HG02852 (cell line): ENCODE data around the gene ARHGEF39.

Experiments used
- ATAC-seq: cut with Tn5 transposase; IDR thresholded peaks from one replicate; pipeline ENCODE4 v1.9.1; 2021; ENCODE audit warnings: mild to moderate bottlenecking, moderate library complexity; ENCODE audit not compliant: unreplicated experiment

Gene ARHGEF39

GRCh38 chr9:35679091-35679490, 14.1 kb upstream of the ARHGEF39 start:
- no peak for ATAC-seq

GRCh38 chr9:35675732-35676392, 10.9 kb upstream of the ARHGEF39 start:
- no peak for ATAC-seq

DNA sequence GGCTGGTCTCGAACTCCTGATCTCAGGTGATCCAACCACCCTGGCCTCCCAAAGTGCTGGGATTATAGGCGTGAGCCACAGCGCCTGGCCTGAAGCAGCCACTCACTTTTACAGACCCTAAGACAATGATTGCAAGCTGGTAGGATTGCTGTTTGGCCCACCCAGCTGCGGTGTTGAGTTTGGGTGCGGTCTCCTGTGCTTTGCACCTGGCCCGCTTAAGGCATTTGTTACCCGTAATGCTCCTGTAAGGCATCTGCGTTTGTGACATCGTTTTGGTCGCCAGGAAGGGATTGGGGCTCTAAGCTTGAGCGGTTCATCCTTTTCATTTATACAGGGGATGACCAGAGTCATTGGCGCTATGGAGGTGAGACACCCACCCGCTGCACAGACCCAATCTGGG, 10.2 kb upstream of the ARHGEF39 start:
- ATAC-seq, result no peak

DNA sequence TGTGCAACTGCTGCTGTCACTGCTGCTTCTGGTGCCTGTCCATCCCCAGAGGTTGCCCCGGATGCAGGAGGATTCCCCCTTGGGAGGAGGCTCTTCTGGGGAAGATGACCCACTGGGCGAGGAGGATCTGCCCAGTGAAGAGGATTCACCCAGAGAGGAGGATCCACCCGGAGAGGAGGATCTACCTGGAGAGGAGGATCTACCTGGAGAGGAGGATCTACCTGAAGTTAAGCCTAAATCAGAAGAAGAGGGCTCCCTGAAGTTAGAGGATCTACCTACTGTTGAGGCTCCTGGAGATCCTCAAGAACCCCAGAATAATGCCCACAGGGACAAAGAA, 9.0 kb upstream of the ARHGEF39 start:
- no peak for ATAC-seq

DNA sequence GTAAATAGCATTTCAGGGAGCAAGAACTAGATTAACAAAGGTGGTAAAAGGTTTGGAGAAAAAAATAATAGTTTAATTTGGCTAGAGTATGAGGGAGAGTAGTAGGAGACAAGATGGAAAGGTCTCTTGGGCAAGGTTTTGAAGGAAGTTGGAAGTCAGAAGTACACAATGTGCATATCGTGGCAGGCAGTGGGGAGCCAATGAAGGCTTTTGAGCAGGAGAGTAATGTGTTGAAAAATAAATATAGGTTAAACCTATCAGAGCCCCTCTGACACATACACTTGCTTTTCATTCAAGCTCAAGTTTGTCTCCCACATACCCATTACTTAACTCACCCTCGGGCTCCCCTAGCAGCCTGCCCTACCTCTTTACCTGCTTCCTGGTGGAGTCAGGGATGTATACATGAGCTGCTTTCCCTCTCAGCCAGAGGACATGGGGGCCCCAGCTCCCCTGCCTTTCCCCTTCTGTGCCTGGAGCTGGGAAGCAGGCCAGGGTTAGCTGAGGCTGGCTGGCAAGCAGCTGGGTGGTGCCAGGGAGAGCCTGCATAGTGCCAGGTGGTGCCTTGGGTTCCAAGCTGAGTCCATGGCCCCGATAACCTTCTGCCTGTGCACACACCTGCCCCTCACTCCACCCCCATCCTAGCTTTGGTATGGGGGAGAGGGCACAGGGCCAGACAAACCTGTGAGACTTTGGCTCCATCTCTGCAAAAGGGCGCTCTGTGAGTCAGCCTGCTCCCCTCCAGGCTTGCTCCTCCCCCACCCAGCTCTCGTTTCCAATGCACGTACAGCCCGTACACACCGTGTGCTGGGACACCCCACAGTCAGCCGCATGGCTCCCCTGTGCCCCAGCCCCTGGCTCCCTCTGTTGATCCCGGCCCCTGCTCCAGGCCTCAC, 8.4 kb upstream of the ARHGEF39 start, which contains the start of gene CA9:
Gene CA9, plus strand, starts transcription at position 797 of the 893 bp plus-strand sequence. Its CDS starts 32 bp downstream, at position 829.
- no peak for ATAC-seq

- ATAC-seq, result no peak
These were observed 4.5 kb upstream of the ARHGEF39 start for GRCh38 chr9:35669331-35670145.

DNA sequence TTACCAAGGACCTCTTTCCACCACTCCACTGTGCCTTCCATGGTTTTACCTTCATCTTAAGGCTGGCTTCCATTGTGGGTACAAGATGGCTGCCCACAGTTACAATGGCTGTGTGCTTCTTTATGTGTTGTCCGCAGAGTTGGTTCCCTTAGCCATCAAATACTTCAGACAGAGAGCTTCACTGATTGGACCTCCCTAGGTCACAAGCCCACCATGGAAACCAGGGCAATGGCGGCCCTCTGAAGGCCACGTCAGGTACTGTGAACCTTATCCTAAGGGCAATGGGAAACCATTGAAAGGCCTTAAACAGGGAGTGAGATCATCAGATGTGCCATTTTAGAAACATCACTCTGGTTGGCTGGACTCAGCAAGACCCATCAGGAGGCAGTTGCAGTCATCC, 2.9 kb upstream of the ARHGEF39 start:
- ATAC-seq, result no peak

GRCh38 chr9:35666549-35666948, 1.6 kb upstream of the ARHGEF39 start:
- ATAC-seq, result no peak

- ATAC-seq, result no peak
These were observed 1.1 kb upstream of the ARHGEF39 start for GRCh38 chr9:35666045-35666444.

- no peak for ATAC-seq
These were observed 450 bp upstream of the ARHGEF39 start for GRCh38 chr9:35665471-35665818.

DNA sequence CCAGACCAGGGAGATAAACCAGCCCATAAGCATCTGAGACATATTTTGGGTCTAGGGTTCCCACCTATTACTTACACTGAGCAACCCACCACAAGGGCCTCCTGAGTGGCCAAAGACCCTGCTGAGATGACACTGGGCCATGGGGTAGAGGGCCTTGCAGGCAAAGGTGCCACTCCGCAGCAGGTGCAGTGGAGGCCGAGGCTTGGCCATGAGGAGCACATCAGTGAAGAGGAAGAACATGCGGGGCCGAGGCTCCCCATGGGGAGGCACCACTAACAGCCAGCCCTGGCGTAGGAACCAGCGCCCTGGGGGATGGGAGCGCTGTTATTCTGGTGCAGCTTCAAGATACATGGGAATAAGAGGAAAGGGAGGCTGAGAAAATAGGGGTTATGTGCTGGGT, 2.6 kb downstream of the ARHGEF39 start:
- no peak for ATAC-seq

GRCh38 chr9:35661756-35662350, 3.1 kb downstream of the ARHGEF39 start:
- ATAC-seq, result no peak

GRCh38 chr9:35660966-35661415, 4.0 kb downstream of the ARHGEF39 start:
- no peak for ATAC-seq

DNA sequence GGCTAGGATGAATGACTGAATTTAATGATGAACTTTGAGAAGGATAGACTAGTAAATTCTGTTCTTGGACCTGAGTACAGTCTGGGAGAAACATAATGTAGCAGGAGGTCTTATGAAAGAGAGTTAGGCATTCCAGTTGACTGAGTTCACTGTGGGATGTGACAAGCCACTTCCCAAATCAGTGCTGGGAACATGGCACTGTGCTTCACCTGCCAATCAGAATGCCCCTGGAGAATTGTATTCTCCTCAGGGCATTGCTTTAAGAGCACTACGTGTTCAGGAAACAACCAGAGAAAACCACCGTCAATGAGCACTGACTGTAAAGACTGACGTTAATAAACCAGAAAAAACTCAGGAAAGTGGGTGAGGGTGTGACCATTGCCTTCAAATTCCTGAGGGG, 5.7 kb downstream of the ARHGEF39 start:
- no peak for ATAC-seq

DNA sequence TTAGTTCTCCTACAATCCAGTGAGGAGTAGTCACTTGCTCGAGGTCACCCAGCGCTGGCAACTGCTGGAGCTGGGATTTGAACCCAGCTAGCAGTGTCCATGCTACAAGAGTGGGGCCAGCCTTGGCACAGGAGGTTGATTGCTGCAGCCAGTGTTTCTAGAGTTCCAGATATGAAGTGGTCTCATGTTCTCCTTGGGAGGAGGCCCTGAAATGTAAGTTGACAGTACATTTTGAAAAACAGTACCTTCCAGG, 6.1 kb downstream of the ARHGEF39 start:
- peak; percentile 4 for ATAC-seq

DNA sequence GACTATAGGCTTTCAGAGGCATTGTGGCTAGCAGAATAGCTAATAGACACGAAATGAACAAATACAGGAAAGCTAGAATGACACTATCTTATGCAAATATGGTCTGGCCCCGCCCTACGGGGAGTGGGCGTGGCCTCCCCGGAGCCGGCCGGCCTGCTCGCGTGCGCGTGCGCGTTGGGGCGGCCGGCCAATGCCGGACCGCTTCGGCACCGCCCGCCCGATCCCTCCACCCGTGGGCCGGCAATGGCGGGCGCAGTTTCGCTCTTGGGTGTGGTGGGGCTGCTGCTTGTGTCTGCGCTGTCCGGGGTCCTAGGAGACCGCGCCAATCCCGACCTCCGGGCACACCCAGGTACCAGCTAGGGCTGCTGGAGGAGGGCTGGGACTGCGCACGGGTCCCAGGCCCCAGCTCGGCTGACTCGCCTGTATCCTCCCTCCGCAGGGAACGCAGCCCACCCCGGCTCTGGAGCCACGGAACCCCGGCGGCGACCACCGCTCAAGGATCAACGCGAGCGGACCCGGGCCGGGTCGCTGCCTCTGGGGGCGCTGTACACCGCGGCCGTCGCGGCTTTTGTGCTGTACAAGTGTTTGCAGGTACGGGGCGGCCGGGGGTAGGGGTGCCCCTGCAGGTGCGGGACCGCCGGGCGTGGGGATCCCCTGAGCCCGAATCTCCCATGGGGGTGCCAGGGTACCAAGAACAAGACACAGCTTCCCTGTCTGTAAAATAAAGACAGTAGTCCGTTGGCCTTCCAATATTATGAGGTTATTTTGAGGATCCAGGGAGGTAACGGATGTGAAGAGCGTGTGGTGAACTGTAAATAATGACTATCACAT, 6.6 kb downstream of the ARHGEF39 start, which contains the start of gene CCDC107:
Gene CCDC107, plus strand, starts transcription at position 156 of the 831 bp plus-strand sequence. Its CDS starts 88 bp downstream, at position 244.
- peak; percentile 67 for ATAC-seq

DNA sequence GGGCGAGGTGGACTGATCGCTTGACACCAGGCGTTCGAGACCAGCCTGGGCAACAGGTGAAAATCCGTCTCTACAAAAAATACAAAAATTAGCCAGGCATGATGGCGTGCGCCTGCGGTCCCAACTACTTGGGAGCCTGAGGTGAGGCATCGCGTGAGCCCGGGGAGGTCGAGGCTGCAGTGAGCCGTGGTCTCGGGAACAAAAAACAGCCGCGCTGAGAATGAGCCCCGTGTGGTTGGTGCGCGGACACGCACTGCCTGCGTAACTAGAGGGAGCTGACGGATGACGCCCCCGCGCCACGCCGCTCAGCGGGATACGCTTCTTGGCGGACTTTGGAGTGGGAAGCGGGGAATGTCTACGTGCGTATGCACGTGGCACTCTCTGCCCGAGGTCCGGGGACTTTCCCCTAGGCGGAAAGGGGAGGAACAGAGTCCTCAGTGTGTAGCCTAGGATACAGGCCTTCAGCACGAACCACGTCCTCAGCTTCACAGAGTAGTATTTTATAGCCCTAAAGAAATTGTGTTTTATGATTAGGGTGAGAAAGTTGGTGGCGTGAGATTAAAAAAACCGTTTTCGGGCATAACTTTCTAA, 7.4 kb downstream of the ARHGEF39 start, which contains the start of gene RMRP:
Gene RMRP, minus strand, starts transcription at position 474 of the 591 bp plus-strand sequence.
- ATAC-seq, result peak; percentile 84

DNA sequence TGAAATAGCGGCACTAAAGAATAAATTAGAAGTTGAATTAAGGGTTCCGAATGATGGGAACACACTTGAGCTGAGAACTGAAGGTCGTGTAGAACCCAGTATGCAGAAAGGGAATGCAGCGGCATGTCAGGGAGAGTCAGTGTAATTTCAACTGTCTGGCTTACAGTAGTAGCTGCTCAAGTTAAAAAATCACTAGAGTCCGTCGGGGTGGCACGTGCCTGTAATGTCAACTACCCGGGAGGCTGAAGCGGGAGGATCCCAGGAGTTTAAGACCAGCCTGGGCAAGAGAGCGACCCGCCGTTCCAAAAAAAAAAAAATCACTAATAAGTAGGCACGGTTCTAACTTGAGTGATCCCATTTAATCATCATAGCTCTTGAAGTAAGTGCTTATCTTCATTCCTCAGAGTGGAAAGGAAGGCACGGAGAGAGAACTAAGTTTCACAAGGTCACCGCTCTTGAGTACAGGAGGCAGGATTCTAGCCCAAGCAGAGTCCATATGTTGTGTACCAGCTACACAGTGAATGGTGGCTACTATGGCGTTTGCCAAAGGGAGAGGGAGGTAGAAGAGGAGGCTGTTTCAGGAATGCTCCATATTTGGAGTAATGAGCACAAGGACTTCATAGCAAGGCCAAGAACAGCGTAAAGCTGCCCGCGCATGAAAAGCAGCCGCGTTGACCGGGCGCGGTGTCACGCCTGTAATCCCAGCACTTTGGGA, 8.0 kb downstream of the ARHGEF39 start:
- ATAC-seq, result no peak

DNA sequence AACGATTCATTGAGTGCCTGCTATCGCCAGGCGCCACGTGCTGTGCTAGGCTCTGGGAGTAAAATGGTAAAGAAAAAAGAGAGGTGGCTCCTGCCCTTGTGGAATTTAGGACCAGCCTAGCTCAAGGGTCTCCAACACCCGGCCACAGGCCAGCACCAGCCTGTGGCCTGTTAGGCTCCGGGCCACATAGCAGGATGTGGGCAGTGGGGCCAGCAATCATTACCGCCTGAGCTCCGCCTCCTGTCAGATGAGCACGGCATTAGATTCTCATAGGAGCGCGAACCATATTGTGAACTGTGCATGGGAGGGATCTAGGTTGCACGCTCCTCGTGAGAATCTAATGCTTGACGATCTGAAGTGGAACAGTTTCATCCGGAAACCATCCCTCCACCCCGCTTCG, 8.6 kb downstream of the ARHGEF39 start:
- ATAC-seq, result no peak
